ENCODE measurements around the gene RTBDN. TPM values are rescaled to one million over a fixed set of nuclear protein-coding genes. Genes with fewer than 3 reads are reported as not detected.
A peak's percentile ranks its signal among the peaks of the same experiment; 100 is the strongest.

RTBDN gene
- total and polyA plus RNA-seq, 8 donors, result 0.19 to 4.6 (median 0.66) TPM; not detected in 2

- H3K27me3 ChIP-seq, result no peaks in the 10 kb centered on the region
- WGBS, 2 donors, result 91 to 94% methylated on average over 6 of the region's 6 CpGs
Measured at GRCh38 chr19:12875086-12875485, 40.7 kb upstream of the RTBDN start.

GRCh38 chr19:12873891-12874745, 39.7 kb upstream of the RTBDN start:
- H3K4me1 ChIP-seq, result no peaks in the 10 kb centered on the region
- no peak overlapping the region for H3K27ac ChIP-seq
- H3K27me3 ChIP-seq, result no peaks in the 10 kb centered on the region
- DNase-seq (no peak), ATAC-seq (no peak), FAIRE-seq (no peak)
- intact Hi-C loops (cut with DNase I), result no loop called here
- no peak for TF ChIP-seq CTCF (IDR thresholded peaks at IDR 0.05)
- WGBS, 2 donors, result 77 to 90% methylated on average over 81 to 86 of the region's 86 CpGs
- peaks cover 0 to 8% (median 0%) of the 10 kb centered on the region in 3 donors for H3K36me3 ChIP-seq
- no peaks in the 10 kb centered on the region for H3K9me3 ChIP-seq
- peak overlapping the region in 1 of 4 donors; percentile 32 for H3K4me3 ChIP-seq

More at GRCh38 chr19:12875086-12875485, 40.7 kb upstream of the RTBDN start:
- no peak for TF ChIP-seq CTCF (IDR thresholded peaks at IDR 0.05)
- ATAC-seq (no peak), DNase-seq (no peak), FAIRE-seq (no peak)
- no peak overlapping the region for H3K27ac ChIP-seq
- H3K4me1 ChIP-seq, result no peaks in the 10 kb centered on the region
- no peaks in the 10 kb centered on the region for H3K9me3 ChIP-seq
- intact Hi-C loops (cut with DNase I), result no loop called here
- peaks cover 0 to 8% (median 0%) of the 10 kb centered on the region in 3 donors for H3K36me3 ChIP-seq
- no peak overlapping the region for H3K4me3 ChIP-seq

- Histone ChIP-seq H3K9me3 (no peaks in the 10 kb centered on the region), H3K36me3 (peaks cover 0 to 5% (median 0%) of the 10 kb centered on the region in 3 donors), H3K4me3 (peak overlapping the region in 1 of 4 donors; percentile 32), H3K4me1 (no peaks in the 10 kb centered on the region), H3K27me3 (no peaks in the 10 kb centered on the region), H3K27ac (no peak overlapping the region)
- intact Hi-C loops (cut with DNase I), result no loop called here
- ATAC-seq (peak; percentile 62 to 88 (median 80)), FAIRE-seq (no peak), DNase-seq (peak in 4 of 6 donors; percentile 51 to 79 (median 66))
- no peak for TF ChIP-seq CTCF (IDR thresholded peaks at IDR 0.05)
- 41 to 61% methylated on average over 69 to 70 of the region's 70 CpGs for WGBS, 2 donors
Measured at GRCh38 chr19:12872941-12873890, 38.8 kb upstream of the RTBDN start.

- no peak for TF ChIP-seq CTCF (IDR thresholded peaks at IDR 0.05)
- ATAC-seq, result no peak
- Histone ChIP-seq H3K27me3 (no peaks in the 10 kb centered on the region), H3K9me3 (no peaks in the 10 kb centered on the region), H3K36me3 (peaks cover 0 to under 1% (median 0%) of the 10 kb centered on the region in 3 donors), H3K27ac (no peak overlapping the region), H3K4me1 (no peaks in the 10 kb centered on the region), H3K4me3 (no peak overlapping the region)
- intact Hi-C loops (cut with DNase I), result no loop called here
- no peak for DNase-seq
- FAIRE-seq, result no peak
- WGBS, 2 donors, result 79 to 90% methylated on average over 5 of the region's 5 CpGs
Measured at GRCh38 chr19:12872255-12872654, 37.9 kb upstream of the RTBDN start.

Measured in pancreas (tissue), 10 donors.